Measurements from ENCODE around the gene PRM3.

Gene PRM3

DNA sequence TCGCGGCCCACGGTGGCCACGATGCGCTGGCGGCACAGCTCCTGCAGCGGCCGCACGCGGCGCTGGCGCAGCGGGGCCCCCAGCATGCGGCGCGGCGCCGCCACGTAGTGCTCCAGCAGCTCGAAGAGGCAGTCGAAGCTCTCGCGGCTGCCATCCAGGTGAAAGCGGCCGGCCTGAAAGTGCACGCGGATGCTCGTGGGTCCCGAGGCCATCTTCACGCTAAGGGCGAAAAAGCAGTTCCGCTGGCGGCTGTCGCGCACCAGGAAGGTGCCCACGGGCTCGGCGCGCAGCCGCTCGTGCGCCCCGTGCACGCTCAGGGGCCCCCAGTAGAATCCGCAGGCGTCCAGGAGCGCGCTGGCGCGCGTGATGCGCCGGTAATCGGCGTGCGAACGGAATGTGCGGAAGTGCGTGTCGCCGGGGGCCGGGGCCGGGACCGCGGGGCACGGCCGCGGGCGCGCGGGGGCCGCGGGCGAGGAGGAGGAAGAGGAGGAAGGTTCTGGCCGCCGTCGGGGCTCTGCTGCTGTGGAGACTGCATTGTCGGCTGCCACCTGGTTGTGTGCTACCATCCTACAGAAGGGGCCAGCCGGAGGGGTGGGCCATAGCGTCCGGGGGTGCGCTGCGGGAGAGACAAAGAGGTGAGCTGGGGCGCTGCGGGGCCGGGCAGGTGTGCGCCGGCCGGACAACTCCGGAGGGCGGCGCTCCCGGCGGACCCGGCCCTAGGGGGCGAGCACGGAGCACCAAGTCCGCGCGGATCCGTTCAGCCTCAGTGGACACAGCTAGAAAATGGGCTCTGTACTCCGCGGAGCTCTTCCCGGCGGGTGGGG lies 18.3 kb downstream of the PRM3 start:
- peak overlapping the region; percentile 86 for H3K4me3 ChIP-seq (ENCODE audit: low read depth, low read length)
- TF ChIP-seq CTCF (IDR thresholded peaks at IDR 0.05; ENCODE audit: low read depth, low read length), result no peak

DNA sequence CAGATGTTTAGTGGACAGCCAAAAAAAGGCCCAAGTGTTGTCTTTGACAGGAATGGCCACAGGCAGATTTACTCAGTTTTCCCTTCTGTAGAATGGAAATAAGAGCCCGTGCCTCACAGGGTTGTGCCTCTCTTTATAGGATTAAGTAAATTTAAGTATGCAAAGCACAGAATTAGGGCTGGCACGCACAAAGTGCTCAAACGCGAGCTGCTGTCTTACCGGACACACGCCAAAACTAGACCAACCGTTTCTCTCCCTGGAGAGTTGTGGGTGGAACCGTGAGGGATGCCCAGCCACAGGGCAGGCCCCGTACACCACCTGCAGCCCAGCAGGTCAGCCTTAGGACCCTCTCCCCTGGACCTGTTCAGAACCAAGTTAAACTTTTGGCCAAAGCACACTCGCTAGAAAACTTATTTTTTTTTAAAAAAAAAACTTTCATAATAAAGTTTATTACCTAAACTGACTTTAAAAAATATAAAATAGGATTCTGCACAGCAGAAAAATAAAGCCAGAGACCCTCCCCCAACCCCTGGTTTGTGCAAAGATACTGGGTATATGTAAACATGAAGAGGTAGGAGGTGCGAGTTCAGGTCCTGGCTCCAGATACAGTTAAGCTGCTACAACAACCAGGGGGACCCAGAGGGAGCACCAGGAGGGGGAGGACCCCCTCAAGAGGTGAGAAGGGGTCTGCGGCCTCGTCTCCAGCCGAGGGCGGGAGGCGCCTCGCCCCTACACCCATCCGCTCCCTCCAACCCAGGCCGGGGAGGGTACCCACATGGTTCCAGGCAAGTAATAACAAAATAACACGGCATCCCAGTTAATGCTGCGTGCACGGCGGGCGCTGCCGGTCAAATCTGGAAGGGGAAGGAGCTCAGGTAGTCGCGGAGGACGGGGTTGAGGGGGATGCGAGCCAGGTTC lies 19.2 kb downstream of the PRM3 start:
- no peak for TF ChIP-seq CTCF (IDR thresholded peaks at IDR 0.05; ENCODE audit: low read depth, low read length)
- peak overlapping the region; percentile 86 for H3K4me3 ChIP-seq (ENCODE audit: low read depth, low read length)

GRCh38 chr16:11253009-11253994 lies 20.1 kb downstream of the PRM3 start:
- H3K4me3 ChIP-seq (ENCODE audit: low read depth, low read length), result peak overlapping the region; percentile 86
- TF ChIP-seq CTCF (IDR thresholded peaks at IDR 0.05; ENCODE audit: low read depth, low read length), result no peak

DNA sequence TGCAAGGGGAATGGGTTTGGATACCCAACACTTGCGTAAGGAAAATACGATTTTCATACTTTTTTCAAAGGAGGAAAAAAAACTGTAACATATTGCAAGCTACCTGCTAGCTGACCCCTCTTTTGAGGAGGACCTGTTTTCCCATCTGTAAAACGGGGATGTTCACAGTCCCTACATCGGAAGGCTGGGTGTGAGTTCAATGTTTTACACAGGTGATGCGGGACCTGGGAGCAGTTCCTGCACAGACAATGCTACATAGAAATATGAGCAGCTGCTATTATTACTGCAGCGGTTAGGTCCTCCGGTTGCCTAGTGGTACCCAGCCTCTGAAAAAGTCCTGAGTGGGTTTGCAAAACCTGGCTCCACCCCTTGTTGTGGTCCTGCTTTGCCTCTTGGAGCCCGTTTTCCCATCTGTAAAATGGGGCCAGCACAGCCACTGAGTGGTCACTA lies 20.9 kb downstream of the PRM3 start:
- TF ChIP-seq CTCF (IDR thresholded peaks at IDR 0.05; ENCODE audit: low read depth, low read length), result no peak
- peak overlapping the region; percentile 86 for H3K4me3 ChIP-seq (ENCODE audit: low read depth, low read length)

DNA sequence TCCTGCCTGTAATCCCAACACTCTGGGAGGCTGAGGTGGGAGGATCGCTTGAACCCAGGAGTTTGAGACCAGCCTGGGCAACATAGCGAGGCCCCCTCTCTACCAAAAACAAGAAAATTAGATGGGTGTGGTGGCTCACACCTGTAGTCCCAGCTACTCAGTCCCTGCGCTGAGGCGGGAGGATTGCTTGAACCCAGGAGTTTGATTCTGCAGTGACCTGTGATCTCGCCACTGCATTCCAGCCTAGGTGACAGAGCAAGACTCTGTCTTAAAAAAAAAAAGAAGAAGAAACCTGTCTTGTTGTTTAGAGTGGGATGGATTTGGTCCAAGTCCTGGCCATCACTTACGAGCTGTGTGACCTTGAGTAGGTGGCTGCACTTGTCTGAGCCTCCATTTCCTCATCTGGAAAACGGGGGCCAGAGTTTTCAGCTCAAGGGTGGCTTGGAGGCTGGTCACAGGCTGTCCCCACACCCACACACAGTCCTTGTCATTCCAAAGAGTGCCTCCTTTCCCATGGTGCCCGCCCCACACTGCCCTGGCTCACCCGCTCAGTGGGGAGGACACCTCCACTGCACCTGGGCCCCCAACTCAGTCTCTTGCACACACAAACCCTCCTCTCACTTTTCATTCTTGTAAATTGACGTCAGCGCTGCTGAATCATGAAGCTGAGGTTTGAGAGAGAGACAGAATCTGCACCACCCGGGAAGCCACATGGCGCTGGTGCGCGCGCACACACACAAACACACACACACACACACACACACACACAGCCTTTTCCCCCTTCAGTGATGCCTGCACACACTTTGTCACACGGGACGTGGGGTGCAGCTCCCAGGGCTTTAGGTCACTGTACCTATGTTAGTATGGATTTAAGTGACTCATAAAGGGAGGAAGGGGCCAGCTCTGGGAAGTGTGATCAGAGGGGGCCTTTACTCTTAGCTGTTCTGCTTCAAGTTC lies 21.6 kb downstream of the PRM3 start:
- no peak for TF ChIP-seq CTCF (IDR thresholded peaks at IDR 0.05; ENCODE audit: low read depth, low read length)
- peak overlapping the region; percentile 86 for H3K4me3 ChIP-seq (ENCODE audit: low read depth, low read length)
